ENCODE measurements around the gene C6orf136. TPM values are rescaled to one million over a fixed set of nuclear protein-coding genes. Genes with fewer than 3 reads are reported as not detected.

Gene C6orf136
- total RNA-seq, 1 experiment from 2014 or later, result 34.8 TPM

DNA sequence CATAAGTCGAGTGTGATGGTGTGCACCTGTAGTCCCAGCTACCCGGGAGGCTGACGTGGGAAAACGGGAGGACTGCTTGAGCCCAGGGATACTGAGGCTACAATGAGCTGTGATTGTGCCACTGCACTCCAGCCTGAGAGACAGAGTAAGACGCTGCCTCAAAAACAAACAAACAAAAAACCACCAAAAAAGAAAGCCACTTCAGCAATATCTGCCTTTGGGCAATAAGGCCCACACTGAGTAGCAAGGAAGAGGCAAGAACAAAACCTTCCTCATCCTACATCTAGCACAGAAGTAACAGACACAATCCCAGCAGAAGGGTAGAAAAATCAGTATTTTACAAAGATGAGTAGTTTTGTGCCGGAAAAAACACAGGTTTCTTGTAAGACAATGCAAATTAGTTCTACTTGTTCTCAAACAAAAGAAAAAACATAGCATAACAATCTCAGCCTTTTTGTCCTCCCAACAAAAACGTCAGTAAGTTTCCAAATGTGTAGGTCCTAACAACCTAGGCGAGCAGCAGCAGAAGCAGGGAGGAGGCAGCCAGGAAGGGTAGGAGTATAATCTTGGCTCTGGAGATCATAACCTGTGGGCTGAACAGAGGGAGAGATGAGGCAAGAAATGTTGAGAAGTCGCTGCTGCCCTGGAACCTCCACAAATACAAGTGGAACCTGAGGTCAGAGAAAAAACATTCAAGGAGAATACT, 35.6 kb upstream of the C6orf136 start:
- Histone ChIP-seq H3K9ac (ENCODE audit: low read length) (no peak overlapping the region), H2AFZ (ENCODE audit: low read depth, low read length, poor library complexity, severe bottlenecking) (no peak overlapping the region), H3K27ac (ENCODE audit: low read depth, low read length) (no peak overlapping the region), H3K79me2 (ENCODE audit: insufficient read depth, low read length) (peaks cover 80% of the 10 kb centered on the region), H4K20me1 (ENCODE audit: insufficient read depth) (peaks cover 4% of the 10 kb centered on the region; the same call in 1 of the 2 replicates), H3K27me3 (ENCODE audit: insufficient read depth, low read length) (no peaks in the 10 kb centered on the region), H3K36me3 (ENCODE audit: control insufficient read depth in 1 of 2, insufficient read depth in 2 of 2, low read length in 2 of 2) (peaks cover 33 to 50% of the 10 kb centered on the region in 2 experiments), H3K9me3 (ENCODE audit: control insufficient read depth in 1 of 2, insufficient read depth in 1 of 2, low read depth in 1 of 2, low read length in 2 of 2) (no peaks in the 10 kb centered on the region), H3K4me1 (ENCODE audit: control insufficient read depth in 1 of 2, insufficient read depth in 2 of 2, low read length in 2 of 2) (peaks cover 9 to 27% of the 10 kb centered on the region in 2 experiments), H3K4me3 (replicated peaks in 1 of 2; ENCODE audit: low read depth in 1 of 2, low read length in 2 of 2) (no peak overlapping the region), H3K9me2 (ENCODE audit: insufficient read depth) (no peaks in the 10 kb centered on the region), H3K4me2 (ENCODE audit: low read length) (no peak overlapping the region)
- ChIA-PET RAD21 (ENCODE audit: low non-redundant PET in 1 of 2, low total read pairs in 2 of 2, uncharacterized antibody in 2 of 2, unreplicated experiment in 2 of 2) (no interaction called here), CTCF (interaction anchor here (3.6 kb wide), 1 partner anchor 120 kb away, joined by 26 read pairs; no protein-coding TSS in a partner anchor), POLR2A (interaction anchor here (1.1 to 2.0 kb wide), 6 partner anchors 11 to 120 kb away, joined by 3 to 28 read pairs (median 8); no protein-coding TSS in a partner anchor)
- ATAC-seq, result no peak
- DNase-seq (ENCODE audit: low read depth, low spot score), result no peak
- intact Hi-C loops (cut with micrococcal nuclease), result loop anchor here (5.0 to 10.0 kb wide), 2 partner anchors 129 to 203 kb away; no protein-coding TSS in a partner anchor
- no TSS peak for BruUV-seq (replicated peaks)
- TF ChIP-seq SRF (IDR thresholded peaks at IDR 0.05; ENCODE audit: low read depth) (no peak), EGR1 (IDR thresholded peaks at IDR 0.05; ENCODE audit: low read depth) (no peak), ZNF274 (IDR thresholded peaks at IDR 0.05; ENCODE audit: low read depth, low read length) (no peak), POLR2AphosphoS5 (IDR thresholded peaks at IDR 0.05; ENCODE audit: low read depth, low read length) (peak; percentile 33; the same call in 1 of the 2 replicates)

DNA sequence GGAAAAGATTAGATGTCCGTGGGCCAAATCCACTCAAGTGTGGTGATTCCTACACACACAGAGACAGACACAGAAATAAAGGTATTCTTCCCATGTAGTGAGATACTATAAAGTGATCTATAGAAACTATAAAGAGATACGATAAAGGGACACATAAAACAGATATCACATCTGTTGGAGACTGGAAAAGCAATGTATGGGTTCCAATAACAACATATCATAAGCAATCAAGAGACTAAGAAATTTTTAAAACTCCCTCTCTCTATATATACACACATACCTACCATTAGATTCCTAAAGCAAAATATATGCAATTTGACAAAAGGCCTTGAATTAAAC, 35.1 kb upstream of the C6orf136 start:
- Histone ChIP-seq H3K27me3 (ENCODE audit: insufficient read depth, low read length) (no peaks in the 10 kb centered on the region), H2AFZ (ENCODE audit: low read depth, low read length, poor library complexity, severe bottlenecking) (no peak overlapping the region), H3K9me3 (ENCODE audit: control insufficient read depth in 1 of 2, insufficient read depth in 1 of 2, low read depth in 1 of 2, low read length in 2 of 2) (no peaks in the 10 kb centered on the region), H3K4me3 (replicated peaks in 1 of 2; ENCODE audit: low read depth in 1 of 2, low read length in 2 of 2) (no peak overlapping the region), H3K36me3 (ENCODE audit: control insufficient read depth in 1 of 2, insufficient read depth in 2 of 2, low read length in 2 of 2) (peaks cover 32 to 50% of the 10 kb centered on the region in 2 experiments), H3K27ac (ENCODE audit: low read depth, low read length) (no peak overlapping the region), H4K20me1 (ENCODE audit: insufficient read depth) (no peaks in the 10 kb centered on the region; the same call in 1 of the 2 replicates), H3K9me2 (ENCODE audit: insufficient read depth) (no peaks in the 10 kb centered on the region), H3K4me2 (ENCODE audit: low read length) (no peak overlapping the region), H3K4me1 (ENCODE audit: control insufficient read depth in 1 of 2, insufficient read depth in 2 of 2, low read length in 2 of 2) (peaks cover 9 to 27% of the 10 kb centered on the region in 2 experiments), H3K79me2 (ENCODE audit: insufficient read depth, low read length) (peaks cover 80% of the 10 kb centered on the region), H3K9ac (ENCODE audit: low read length) (no peak overlapping the region)
- DNase-seq (ENCODE audit: low read depth, low spot score), result no peak
- BruUV-seq (replicated peaks), result no TSS peak
- ChIA-PET CTCF (interaction anchor here (1.6 to 3.6 kb wide), 3 partner anchors 119 to 130 kb away, joined by 8 to 26 read pairs (median 10); no protein-coding TSS in a partner anchor), POLR2A (interaction anchor here (0.8 to 1.9 kb wide), 6 partner anchors 13 to 119 kb away, joined by 3 to 28 read pairs (median 3); partner anchors contain the start of gene DHX16), RAD21 (ENCODE audit: low non-redundant PET in 1 of 2, low total read pairs in 2 of 2, uncharacterized antibody in 2 of 2, unreplicated experiment in 2 of 2) (no interaction called here)
- intact Hi-C loops (cut with micrococcal nuclease), result loop anchor here (5.0 to 10.0 kb wide), 2 partner anchors 130 to 203 kb away; no protein-coding TSS in a partner anchor
- no peak for ATAC-seq
- TF ChIP-seq, protein P1, sequence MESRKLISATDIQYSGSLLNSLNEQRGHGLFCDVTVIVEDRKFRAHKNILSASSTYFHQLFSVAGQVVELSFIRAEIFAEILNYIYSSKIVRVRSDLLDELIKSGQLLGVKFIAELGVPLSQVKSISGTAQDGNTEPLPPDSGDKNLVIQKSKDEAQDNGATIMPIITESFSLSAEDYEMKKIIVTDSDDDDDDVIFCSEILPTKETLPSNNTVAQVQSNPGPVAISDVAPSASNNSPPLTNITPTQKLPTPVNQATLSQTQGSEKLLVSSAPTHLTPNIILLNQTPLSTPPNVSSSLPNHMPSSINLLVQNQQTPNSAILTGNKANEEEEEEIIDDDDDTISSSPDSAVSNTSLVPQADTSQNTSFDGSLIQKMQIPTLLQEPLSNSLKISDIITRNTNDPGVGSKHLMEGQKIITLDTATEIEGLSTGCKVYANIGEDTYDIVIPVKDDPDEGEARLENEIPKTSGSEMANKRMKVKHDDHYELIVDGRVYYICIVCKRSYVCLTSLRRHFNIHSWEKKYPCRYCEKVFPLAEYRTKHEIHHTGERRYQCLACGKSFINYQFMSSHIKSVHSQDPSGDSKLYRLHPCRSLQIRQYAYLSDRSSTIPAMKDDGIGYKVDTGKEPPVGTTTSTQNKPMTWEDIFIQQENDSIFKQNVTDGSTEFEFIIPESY (IDR thresholded peaks at IDR 0.05; ENCODE audit: extremely low read depth, insufficient replicate concordance, low read length), result no peak
- TF ChIP-seq POLR2AphosphoS5 (IDR thresholded peaks at IDR 0.05; ENCODE audit: low read depth, low read length), result 0 out of 2 replicates have a peak, but pooled peaks have one; percentile 5
